Neural cell (in vitro differentiated cells): ENCODE measurements around the gene ITPR3.

Experiments used
- MXI1 ChIP-seq: fragments of 450-650 bp; conservative IDR thresholded peaks from 2 replicates; pipeline ENCODE4 v1.6.1; 2014; ENCODE audit warnings: antibody characterized with exemption, mild to moderate bottlenecking; ENCODE audit not compliant: poor library complexity, severe bottlenecking
- POLR2AphosphoS5 ChIP-seq: IDR thresholded peaks from 2 replicates; pipeline ENCODE4 v1.6.1; 2012
- RAD21 ChIP-seq: fragments of 450-650 bp; conservative IDR thresholded peaks from 2 replicates; pipeline ENCODE4 v1.6.1; 2014; ENCODE audit warnings: antibody characterized with exemption, mild to moderate bottlenecking, moderate library complexity
- TAF1 ChIP-seq: IDR thresholded peaks from 2 replicates; pipeline ENCODE4 v1.6.1; 2012; ENCODE audit warnings: low read depth
- TF ChIP-seq, protein P1 (sequence below): fragments of 450-650 bp; IDR thresholded peaks from 2 replicates; pipeline ENCODE4 v1.5.1; 2014; ENCODE audit warnings: antibody characterized with exemption, mild to moderate bottlenecking, moderate library complexity; ENCODE audit not compliant: poor library complexity, severe bottlenecking
- TF ChIP-seq, protein P2 (sequence below): IDR thresholded peaks from 2 replicates; pipeline ENCODE4 v1.6.1; 2012; ENCODE audit warnings: borderline replicate concordance

DNA sequence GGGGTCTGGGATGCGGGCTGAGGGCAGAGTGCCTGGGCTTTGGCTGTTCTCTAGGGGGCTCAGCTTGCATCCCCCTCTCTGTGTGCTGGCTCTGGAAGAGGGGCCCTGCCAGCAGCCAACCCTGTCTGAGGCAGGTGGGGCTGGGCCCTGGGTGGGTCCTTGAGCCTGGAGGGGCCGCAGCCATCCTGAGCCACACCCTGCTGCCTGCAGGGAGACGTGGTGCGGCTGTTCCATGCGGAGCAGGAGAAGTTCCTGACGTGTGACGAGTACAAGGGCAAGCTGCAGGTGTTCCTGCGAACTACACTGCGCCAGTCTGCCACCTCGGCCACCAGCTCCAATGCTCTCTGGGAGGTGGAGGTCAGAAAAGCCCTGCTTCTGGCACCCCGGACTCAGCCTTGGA, 41.2 kb downstream of the ITPR3 start:
- TF ChIP-seq, protein P1, sequence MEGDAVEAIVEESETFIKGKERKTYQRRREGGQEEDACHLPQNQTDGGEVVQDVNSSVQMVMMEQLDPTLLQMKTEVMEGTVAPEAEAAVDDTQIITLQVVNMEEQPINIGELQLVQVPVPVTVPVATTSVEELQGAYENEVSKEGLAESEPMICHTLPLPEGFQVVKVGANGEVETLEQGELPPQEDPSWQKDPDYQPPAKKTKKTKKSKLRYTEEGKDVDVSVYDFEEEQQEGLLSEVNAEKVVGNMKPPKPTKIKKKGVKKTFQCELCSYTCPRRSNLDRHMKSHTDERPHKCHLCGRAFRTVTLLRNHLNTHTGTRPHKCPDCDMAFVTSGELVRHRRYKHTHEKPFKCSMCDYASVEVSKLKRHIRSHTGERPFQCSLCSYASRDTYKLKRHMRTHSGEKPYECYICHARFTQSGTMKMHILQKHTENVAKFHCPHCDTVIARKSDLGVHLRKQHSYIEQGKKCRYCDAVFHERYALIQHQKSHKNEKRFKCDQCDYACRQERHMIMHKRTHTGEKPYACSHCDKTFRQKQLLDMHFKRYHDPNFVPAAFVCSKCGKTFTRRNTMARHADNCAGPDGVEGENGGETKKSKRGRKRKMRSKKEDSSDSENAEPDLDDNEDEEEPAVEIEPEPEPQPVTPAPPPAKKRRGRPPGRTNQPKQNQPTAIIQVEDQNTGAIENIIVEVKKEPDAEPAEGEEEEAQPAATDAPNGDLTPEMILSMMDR, result no peak
- TF ChIP-seq TAF1 (no peak), RAD21 (no peak), MXI1 (no peak), POLR2AphosphoS5 (no peak)
- TF ChIP-seq, protein P2, sequence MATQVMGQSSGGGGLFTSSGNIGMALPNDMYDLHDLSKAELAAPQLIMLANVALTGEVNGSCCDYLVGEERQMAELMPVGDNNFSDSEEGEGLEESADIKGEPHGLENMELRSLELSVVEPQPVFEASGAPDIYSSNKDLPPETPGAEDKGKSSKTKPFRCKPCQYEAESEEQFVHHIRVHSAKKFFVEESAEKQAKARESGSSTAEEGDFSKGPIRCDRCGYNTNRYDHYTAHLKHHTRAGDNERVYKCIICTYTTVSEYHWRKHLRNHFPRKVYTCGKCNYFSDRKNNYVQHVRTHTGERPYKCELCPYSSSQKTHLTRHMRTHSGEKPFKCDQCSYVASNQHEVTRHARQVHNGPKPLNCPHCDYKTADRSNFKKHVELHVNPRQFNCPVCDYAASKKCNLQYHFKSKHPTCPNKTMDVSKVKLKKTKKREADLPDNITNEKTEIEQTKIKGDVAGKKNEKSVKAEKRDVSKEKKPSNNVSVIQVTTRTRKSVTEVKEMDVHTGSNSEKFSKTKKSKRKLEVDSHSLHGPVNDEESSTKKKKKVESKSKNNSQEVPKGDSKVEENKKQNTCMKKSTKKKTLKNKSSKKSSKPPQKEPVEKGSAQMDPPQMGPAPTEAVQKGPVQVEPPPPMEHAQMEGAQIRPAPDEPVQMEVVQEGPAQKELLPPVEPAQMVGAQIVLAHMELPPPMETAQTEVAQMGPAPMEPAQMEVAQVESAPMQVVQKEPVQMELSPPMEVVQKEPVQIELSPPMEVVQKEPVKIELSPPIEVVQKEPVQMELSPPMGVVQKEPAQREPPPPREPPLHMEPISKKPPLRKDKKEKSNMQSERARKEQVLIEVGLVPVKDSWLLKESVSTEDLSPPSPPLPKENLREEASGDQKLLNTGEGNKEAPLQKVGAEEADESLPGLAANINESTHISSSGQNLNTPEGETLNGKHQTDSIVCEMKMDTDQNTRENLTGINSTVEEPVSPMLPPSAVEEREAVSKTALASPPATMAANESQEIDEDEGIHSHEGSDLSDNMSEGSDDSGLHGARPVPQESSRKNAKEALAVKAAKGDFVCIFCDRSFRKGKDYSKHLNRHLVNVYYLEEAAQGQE, result no peak
